A375 (cell line): Measurements from ENCODE around the gene UBR1. TPM values are rescaled to one million over a fixed set of nuclear protein-coding genes. Genes with fewer than 3 reads are reported as not detected.

ENCODE experiments used
- small RNA-seq: library from RNA; depleted of rRNA; stranded (forward); fragments of <200 nt; gene quantifications from one replicate; pipeline ENCODE3, GENCODE V24; 2014
- total RNA-seq: library from RNA; depleted of rRNA; stranded (reverse); fragments of >200 nt; shearing (Covaris generic); gene quantifications from 2 replicates; pipeline ENCODE4 v1.2.3, GENCODE V29; 2014; rRNA removed

The UBR1 gene
- total RNA-seq, result 31.7 and 32.2 TPM in 2 replicates

GRCh38 chr15:43105778-43106485 is at the start of gene UBR1:
Gene UBR1 (minus strand): TSS chr15:43106038. CDS start chr15:43106022, 16 bp downstream.

GRCh38 chr15:43133430-43134156 is 27.8 kb upstream of the UBR1 start, which contains the start of gene TMEM62:
Gene TMEM62 (plus strand): TSS chr15:43133586. CDS start chr15:43133803, 217 bp downstream.

DNA sequence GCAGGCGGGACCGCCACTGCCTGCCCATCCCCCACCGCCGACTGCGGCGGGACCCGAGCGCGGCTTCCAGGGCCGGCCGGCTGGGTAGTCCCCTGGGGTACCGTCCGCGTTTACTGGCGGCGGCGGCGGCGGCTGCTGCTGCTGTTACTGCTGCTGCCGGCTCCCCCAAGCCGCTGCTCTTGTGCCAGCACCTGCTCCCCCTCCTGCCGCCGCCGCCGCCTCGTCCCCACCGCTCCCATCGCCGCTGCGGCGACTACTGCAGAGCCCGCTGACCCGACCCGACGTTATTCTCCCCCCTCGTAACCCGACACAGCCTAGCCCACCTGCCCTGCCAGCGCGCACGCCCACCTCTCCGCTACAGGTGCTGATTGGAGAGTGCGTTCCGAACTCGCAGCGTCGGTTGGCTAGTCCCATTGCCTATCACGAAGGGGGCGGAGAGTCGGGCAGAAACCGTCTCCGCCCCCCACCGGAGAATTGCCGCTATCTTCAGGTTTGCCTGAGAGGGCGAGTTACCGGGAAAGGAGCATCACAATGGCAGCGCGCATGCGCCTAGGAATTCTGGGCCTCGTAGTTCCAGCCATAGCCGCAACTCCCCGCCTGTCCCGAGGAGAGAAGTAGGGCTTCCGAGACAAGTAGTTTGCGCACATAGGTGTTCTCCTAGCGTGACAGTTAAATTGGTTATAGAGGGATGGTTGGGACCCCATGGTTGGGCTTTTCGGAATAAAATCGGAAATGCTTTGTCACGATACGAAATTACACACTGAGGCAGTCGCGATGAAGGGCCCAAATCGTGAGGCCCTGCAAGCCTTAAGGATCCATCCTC is 185.1 kb downstream of the UBR1 start, which contains the start of gene TTBK2:
Gene TTBK2, minus strand, starts transcription at position 260 of the 823 bp plus-strand sequence. CDS start 42,161 bp downstream, outside the sequence.

Small RNAs within 50 kb of the gene (small RNA-seq; reads per million reads assigned to genes)
- gene AC068724.2, result not detected

Other genes starting within 250 kb of the UBR1 start
- gene TTBK2, start 185.3 kb downstream of the UBR1 start, total RNA-seq, result 8.9 and 9.6 TPM in 2 replicates
- gene TMEM62, start 27.5 kb upstream of the UBR1 start, total RNA-seq, result 21.7 and 25.8 TPM in 2 replicates
- gene CCNDBP1, start 79.4 kb upstream of the UBR1 start, total RNA-seq, result 51.1 and 53.4 TPM in 2 replicates
- gene EPB42, start 115.0 kb upstream of the UBR1 start, total RNA-seq, result not detected in 2 replicates
- 0.66 TPM in 1 of 2 replicates, not detected in the other for gene TGM5, start 160.9 kb upstream of the UBR1 start, total RNA-seq
- gene TGM7, start 196.2 kb upstream of the UBR1 start, total RNA-seq, result not detected in 2 replicates
- gene LCMT2, start 224.5 kb upstream of the UBR1 start, total RNA-seq, result 16.9 and 19.5 TPM in 2 replicates